OCI-LY1 (cell line): ENCODE data around the gene ATG9B.

ENCODE experiments used
- H2AFZ ChIP-seq: fragments of 200-600 bp; sonication (generic), shearing (Covaris generic); 2 replicates; pipeline ENCODE4 v1.6.0; 2014; ENCODE audit warnings: antibody characterized with exemption, mild to moderate bottlenecking, low read length
- H3F3A ChIP-seq: fragments of 200-600 bp; sonication (generic), shearing (Covaris generic); 2 replicates; pipeline ENCODE4 v1.6.0; 2014; ENCODE audit warnings: mild to moderate bottlenecking, antibody characterized with exemption, low read length, moderate library complexity; ENCODE audit not compliant: insufficient read depth
- H3K27ac ChIP-seq: fragments of 200-600 bp; sonication (generic); 2 replicates; pipeline ENCODE4 v1.5.1; 2014; ENCODE audit warnings: low read length, mixed run types, mild to moderate bottlenecking, low read depth; ENCODE audit not compliant: poor library complexity, severe bottlenecking
- H3K27me3 ChIP-seq: fragments of 200-600 bp; sonication (generic); 2 replicates; pipeline ENCODE4 v1.6.0; 2014; ENCODE audit warnings: antibody characterized with exemption, mild to moderate bottlenecking, low read length, moderate library complexity; ENCODE audit not compliant: insufficient read depth
- H3K36me3 ChIP-seq: fragments of 200-600 bp; sonication (generic); 2 replicates; pipeline ENCODE4 v1.6.1; 2014; ENCODE audit warnings: mild to moderate bottlenecking, antibody characterized with exemption, low read length, moderate library complexity, mixed read lengths; ENCODE audit not compliant: insufficient read depth
- H3K4me1 ChIP-seq: fragments of 200-600 bp; sonication (generic); 2 replicates; pipeline ENCODE4 v1.5.1; 2014; ENCODE audit warnings: mild to moderate bottlenecking, low read length, moderate library complexity; ENCODE audit not compliant: insufficient read depth, severe bottlenecking
- H3K4me2 ChIP-seq: fragments of 200-600 bp; sonication (generic), shearing (Covaris generic); 2 replicates; pipeline ENCODE4 v1.6.1; 2014; ENCODE audit warnings: low read length
- H3K4me3 ChIP-seq: fragments of 200-600 bp; sonication (generic); 2 replicates; pipeline ENCODE4 v1.5.1; 2014; ENCODE audit warnings: low read length, low read depth, mild to moderate bottlenecking, mixed read lengths; ENCODE audit not compliant: poor library complexity, severe bottlenecking
- H3K79me2 ChIP-seq: fragments of 200-600 bp; shearing (Covaris generic); 2 replicates; pipeline ENCODE4 v1.6.1; 2016; ENCODE audit warnings: mixed run types, low read length, mixed read lengths; ENCODE audit not compliant: insufficient read depth
- H3K9ac ChIP-seq: fragments of 200-600 bp; sonication (generic), shearing (Covaris generic); 2 replicates; pipeline ENCODE4 v1.6.1; 2014; ENCODE audit warnings: mild to moderate bottlenecking, low read length, mixed read lengths
- H3K9me2 ChIP-seq: fragments of 200-600 bp; sonication (generic), shearing (Covaris generic); 2 replicates; pipeline ENCODE4 v1.6.1; 2014; ENCODE audit warnings: low read depth, mild to moderate bottlenecking, low read length, mixed read lengths
- H3K9me3 ChIP-seq: fragments of 200-600 bp; shearing (Covaris generic); 2 replicates; pipeline ENCODE4 v1.6.1; 2014; ENCODE audit warnings: low read length, mixed read lengths
- H4K20me1 ChIP-seq: fragments of 200-600 bp; sonication (generic), shearing (Covaris generic); 2 replicates; pipeline ENCODE4 v1.6.0; 2016; ENCODE audit warnings: mild to moderate bottlenecking, low read length; ENCODE audit not compliant: insufficient read depth
- EZH2 ChIP-seq: fragments of 200-600 bp; sonication (generic), shearing (Covaris generic); IDR thresholded peaks from 2 replicates; pipeline ENCODE4 v1.8.0; 2017; ENCODE audit warnings: borderline replicate concordance, mixed run types, mild to moderate bottlenecking, antibody characterized with exemption, low read length, moderate library complexity, mixed read lengths
- TF ChIP-seq, protein P1 (sequence below): fragments of 200-600 bp; sonication (generic), shearing (Covaris generic); IDR thresholded peaks from 2 replicates; pipeline ENCODE4 v1.5.1; 2017; ENCODE audit warnings: mild to moderate bottlenecking, antibody characterized with exemption, low read length, moderate library complexity, mixed read lengths

ATG9B gene

DNA sequence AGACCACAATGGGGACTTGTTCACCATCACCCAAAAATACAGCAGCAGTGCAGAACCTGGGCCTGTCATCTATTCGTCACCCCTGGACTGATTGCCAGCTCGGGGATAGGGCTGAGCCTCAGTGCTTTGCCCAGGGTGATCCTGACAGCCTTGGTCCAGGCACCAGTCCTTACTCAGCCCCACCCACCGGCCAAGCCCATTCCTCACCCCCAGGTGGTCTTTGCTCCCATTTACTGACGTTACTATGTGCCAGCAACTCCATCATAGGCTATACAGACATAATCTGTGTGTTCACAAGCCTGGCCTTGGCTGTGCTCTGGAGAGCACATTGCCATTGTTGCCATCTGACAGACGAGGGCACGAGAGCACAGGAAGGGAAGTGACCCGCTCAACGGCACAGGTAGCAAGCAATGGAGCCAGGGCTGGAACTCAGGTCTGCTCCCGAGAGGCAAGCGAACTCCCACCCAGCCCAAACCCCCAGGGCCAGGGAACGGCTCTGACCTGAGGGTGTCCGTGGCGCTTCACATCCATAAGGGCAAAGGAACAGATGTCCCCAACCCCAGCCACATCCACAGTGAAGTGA lies 6.8 kb downstream of the ATG9B start:
- Histone ChIP-seq H3K27me3 (peaks cover 7% of the 10 kb centered on the region; the same call in 1 of the 2 replicates), H3K9me3 (no peaks in the 10 kb centered on the region), H3F3A (no peaks in the 10 kb centered on the region), H3K79me2 (no peaks in the 10 kb centered on the region), H3K4me1 (peaks cover 27% of the 10 kb centered on the region), H4K20me1 (no peaks in the 10 kb centered on the region), H3K27ac (no peak overlapping the region), H3K4me3 (peak overlapping the region; percentile 51), H3K4me2 (peak overlapping the region; percentile 57), H3K36me3 (no peaks in the 10 kb centered on the region), H3K9ac (peak overlapping the region; percentile 8; the same call in 1 of the 2 replicates), H2AFZ (no peak overlapping the region), H3K9me2 (no peaks in the 10 kb centered on the region)
- TF ChIP-seq EZH2: no peak
- TF ChIP-seq, protein P1, sequence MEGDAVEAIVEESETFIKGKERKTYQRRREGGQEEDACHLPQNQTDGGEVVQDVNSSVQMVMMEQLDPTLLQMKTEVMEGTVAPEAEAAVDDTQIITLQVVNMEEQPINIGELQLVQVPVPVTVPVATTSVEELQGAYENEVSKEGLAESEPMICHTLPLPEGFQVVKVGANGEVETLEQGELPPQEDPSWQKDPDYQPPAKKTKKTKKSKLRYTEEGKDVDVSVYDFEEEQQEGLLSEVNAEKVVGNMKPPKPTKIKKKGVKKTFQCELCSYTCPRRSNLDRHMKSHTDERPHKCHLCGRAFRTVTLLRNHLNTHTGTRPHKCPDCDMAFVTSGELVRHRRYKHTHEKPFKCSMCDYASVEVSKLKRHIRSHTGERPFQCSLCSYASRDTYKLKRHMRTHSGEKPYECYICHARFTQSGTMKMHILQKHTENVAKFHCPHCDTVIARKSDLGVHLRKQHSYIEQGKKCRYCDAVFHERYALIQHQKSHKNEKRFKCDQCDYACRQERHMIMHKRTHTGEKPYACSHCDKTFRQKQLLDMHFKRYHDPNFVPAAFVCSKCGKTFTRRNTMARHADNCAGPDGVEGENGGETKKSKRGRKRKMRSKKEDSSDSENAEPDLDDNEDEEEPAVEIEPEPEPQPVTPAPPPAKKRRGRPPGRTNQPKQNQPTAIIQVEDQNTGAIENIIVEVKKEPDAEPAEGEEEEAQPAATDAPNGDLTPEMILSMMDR: no peak

DNA sequence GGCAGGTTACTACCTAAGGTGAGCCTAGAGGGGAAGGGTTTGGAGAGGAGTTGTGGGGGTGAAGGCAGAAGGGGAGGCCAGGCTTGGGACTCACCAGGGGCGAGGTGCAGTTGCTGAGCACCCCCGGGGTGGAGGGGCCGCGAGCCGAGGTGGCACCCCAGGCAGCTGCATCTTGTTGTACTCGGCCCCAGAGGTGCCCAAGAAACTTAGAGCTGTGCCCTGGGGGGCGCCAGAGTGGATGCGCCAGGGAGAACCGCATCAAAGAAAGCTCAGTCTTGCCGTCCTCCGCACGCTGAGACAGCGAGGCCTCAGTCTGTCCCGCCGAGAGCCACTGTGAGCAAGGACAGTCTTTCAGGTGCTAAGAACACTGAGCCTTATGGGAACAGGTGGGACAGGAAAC lies 7.4 kb downstream of the ATG9B start:
- Histone ChIP-seq H2AFZ (no peak overlapping the region), H3K4me3 (no peak overlapping the region), H3K27me3 (peaks cover 11% of the 10 kb centered on the region; the same call in 1 of the 2 replicates), H3K27ac (no peak overlapping the region), H3K9me2 (no peaks in the 10 kb centered on the region), H3K36me3 (no peaks in the 10 kb centered on the region), H4K20me1 (no peaks in the 10 kb centered on the region), H3F3A (no peaks in the 10 kb centered on the region), H3K9ac (no peak overlapping the region), H3K4me2 (no peak overlapping the region), H3K4me1 (peaks cover 27% of the 10 kb centered on the region), H3K79me2 (no peaks in the 10 kb centered on the region), H3K9me3 (no peaks in the 10 kb centered on the region)
- no peak for TF ChIP-seq EZH2
- TF ChIP-seq, protein P1: peak; percentile 18; the same call in 1 of the 2 replicates

DNA sequence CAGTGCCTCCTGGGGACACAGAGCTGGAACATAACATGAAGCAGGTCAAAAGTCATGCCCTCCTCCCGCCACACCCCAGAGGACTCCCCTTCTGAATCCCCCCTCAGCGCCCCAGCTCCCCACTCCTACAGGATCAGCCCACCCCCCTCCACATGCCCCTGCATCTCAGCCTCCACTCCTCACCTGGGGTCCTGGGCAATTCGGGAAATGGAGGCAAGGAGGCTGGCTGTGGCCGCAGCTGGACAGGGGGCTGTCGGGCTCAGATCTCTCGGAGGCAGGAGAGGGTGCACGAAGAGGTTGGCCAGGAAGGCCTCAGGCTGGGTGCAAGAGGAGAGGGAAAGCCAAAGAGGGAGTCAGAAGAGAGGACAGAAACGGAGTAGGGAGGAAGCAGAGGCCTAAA lies 7.8 kb downstream of the ATG9B start:
- no peak overlapping the region for H3K9ac ChIP-seq
- peaks cover 11% of the 10 kb centered on the region; the same call in 1 of the 2 replicates for H3K27me3 ChIP-seq
- TF ChIP-seq, protein P1: no peak
- TF ChIP-seq EZH2: no peak
- H3K79me2 ChIP-seq: no peaks in the 10 kb centered on the region
- H3K4me3 ChIP-seq: no peak overlapping the region
- H2AFZ ChIP-seq: no peak overlapping the region
- no peaks in the 10 kb centered on the region for H3K9me3 ChIP-seq
- no peaks in the 10 kb centered on the region for H3K36me3 ChIP-seq
- H4K20me1 ChIP-seq: no peaks in the 10 kb centered on the region
- no peaks in the 10 kb centered on the region for H3K9me2 ChIP-seq
- no peak overlapping the region for H3K27ac ChIP-seq
- H3K4me1 ChIP-seq: peaks cover 27% of the 10 kb centered on the region
- H3F3A ChIP-seq: no peaks in the 10 kb centered on the region
- no peak overlapping the region for H3K4me2 ChIP-seq
